NCI-H1694 (cell line): ENCODE measurements around the gene CLASP2.
"Not testable (repeated sequence)": the region's sequence is repeated elsewhere in the genome, so short reads cannot be mapped to it uniquely, and the experiment has no call there.

Source experiments
- DNase-seq: peaks from one replicate; lab custom pipeline; 2025; lab: John Stamatoyannopoulos, UW

The CLASP2 gene

GRCh38 chr3:33717866-33718594 lies at the start of gene CLASP2:
Gene CLASP2 (minus strand): TSS chr3:33718254. CDS start chr3:33718002, 252 bp downstream.
- no peak for DNase-seq

- DNase-seq: no peak
Measured at GRCh38 chr3:33758864-33759263, 40.8 kb upstream of the CLASP2 start.

- no peak for DNase-seq
Measured at GRCh38 chr3:33758281-33758680, 40.2 kb upstream of the CLASP2 start.

GRCh38 chr3:33754391-33754790 lies 36.3 kb upstream of the CLASP2 start:
- DNase-seq: not testable (repeated sequence)

- no peak for DNase-seq
Measured at GRCh38 chr3:33751336-33751735, 33.3 kb upstream of the CLASP2 start.

GRCh38 chr3:33750211-33750548 lies 32.1 kb upstream of the CLASP2 start:
- DNase-seq: no peak

GRCh38 chr3:33749546-33750210 lies 31.6 kb upstream of the CLASP2 start:
- DNase-seq: no peak

- no peak for DNase-seq
Measured at GRCh38 chr3:33746416-33747116, 28.5 kb upstream of the CLASP2 start.

GRCh38 chr3:33737146-33737545 lies 19.1 kb upstream of the CLASP2 start:
- no peak for DNase-seq

GRCh38 chr3:33732394-33732793 lies 14.3 kb upstream of the CLASP2 start:
- DNase-seq: no peak

- DNase-seq: no peak
Measured at GRCh38 chr3:33729993-33730392, 11.9 kb upstream of the CLASP2 start.

GRCh38 chr3:33724256-33724655 lies 6.2 kb upstream of the CLASP2 start:
- DNase-seq: no peak

- no peak for DNase-seq
Measured at GRCh38 chr3:33722626-33723370, 4.7 kb upstream of the CLASP2 start.

GRCh38 chr3:33722191-33722590 lies 4.1 kb upstream of the CLASP2 start:
- DNase-seq: no peak

GRCh38 chr3:33718595-33718907 lies 497 bp upstream of the CLASP2 start:
- DNase-seq: no peak

- no peak for DNase-seq
Measured at GRCh38 chr3:33717616-33717865, 513 bp downstream of the CLASP2 start.

GRCh38 chr3:33716227-33716626 lies 1.8 kb downstream of the CLASP2 start:
- DNase-seq: no peak

GRCh38 chr3:33711100-33711499 lies 7.0 kb downstream of the CLASP2 start:
- DNase-seq: no peak

- DNase-seq: no peak
Measured at GRCh38 chr3:33706056-33706455, 12.0 kb downstream of the CLASP2 start.

- no peak for DNase-seq
Measured at GRCh38 chr3:33704891-33705290, 13.2 kb downstream of the CLASP2 start.

- no peak for DNase-seq
Measured at GRCh38 chr3:33699275-33699674, 18.8 kb downstream of the CLASP2 start.

- DNase-seq: no peak
Measured at GRCh38 chr3:33694944-33695343, 23.1 kb downstream of the CLASP2 start.

GRCh38 chr3:33690341-33690740 lies 27.7 kb downstream of the CLASP2 start:
- DNase-seq: no peak
